Activated T-cell treated with anti-CD3 and anti-CD28 coated beads, Interleukin-2, amount 50 U/mL, for 72 hours (primary cell): Measurements from ENCODE around the gene DPH5. TPM values are rescaled to one million over a fixed set of nuclear protein-coding genes. Genes with fewer than 3 reads are reported as not detected.
A peak's percentile ranks its signal among the peaks of the same experiment; 100 is the strongest.

ENCODE experiments used
- ATAC-seq, 2 donors: fragments of 150-1000 bp; cut with Tn5 transposase; replicated peaks in 1 of 2; 2 replicates each; pipeline ENCODE4 v1.10.0; 2021; ENCODE audit warnings: moderate library complexity in 2 of 2, mild to moderate bottlenecking in 1 of 2
- DNase-seq, 2 donors: peaks; one replicate each; pipeline ENCODE4 v3.0.0; 2021 to 2022; ENCODE audit warnings: mixed read lengths in 1 of 2
- H3K27ac Mint-ChIP-seq: one replicate; pipeline ENCODE4 v1.8.0; 2022; ENCODE audit warnings: mild to moderate bottlenecking, moderate library complexity, mixed read lengths
- H3K27me3 Mint-ChIP-seq: one replicate; pipeline ENCODE4 v1.8.0; 2022; ENCODE audit warnings: low read depth, mixed read lengths
- H3K36me3 Mint-ChIP-seq, 2 donors: one replicate each; pipeline ENCODE4 v1.8.0; 2022; ENCODE audit warnings: mixed read lengths in 2 of 2, mild to moderate bottlenecking in 1 of 2; ENCODE audit not compliant: insufficient read depth in 2 of 2
- H3K4me1 Mint-ChIP-seq: one replicate; pipeline ENCODE4 v1.8.0; 2022; ENCODE audit warnings: low read depth, mixed read lengths
- H3K4me3 Mint-ChIP-seq, 2 donors: one replicate each; pipeline ENCODE4 v1.8.0; 2022; ENCODE audit warnings: mild to moderate bottlenecking in 2 of 2, mixed read lengths in 2 of 2, moderate library complexity in 2 of 2
- H3K9me3 Mint-ChIP-seq, 2 donors: one replicate each; pipeline ENCODE4 v1.8.0; 2022; ENCODE audit warnings: mixed read lengths in 2 of 2
- total RNA-seq, 2 donors: library from RNA; stranded (reverse); gene quantifications; one replicate each; pipeline ENCODE4 v1.2.3, GENCODE V29; 2022

DPH5 gene
- total RNA-seq, 2 donors from 2014 or later, result 50.2 to 64.2 TPM

DNA sequence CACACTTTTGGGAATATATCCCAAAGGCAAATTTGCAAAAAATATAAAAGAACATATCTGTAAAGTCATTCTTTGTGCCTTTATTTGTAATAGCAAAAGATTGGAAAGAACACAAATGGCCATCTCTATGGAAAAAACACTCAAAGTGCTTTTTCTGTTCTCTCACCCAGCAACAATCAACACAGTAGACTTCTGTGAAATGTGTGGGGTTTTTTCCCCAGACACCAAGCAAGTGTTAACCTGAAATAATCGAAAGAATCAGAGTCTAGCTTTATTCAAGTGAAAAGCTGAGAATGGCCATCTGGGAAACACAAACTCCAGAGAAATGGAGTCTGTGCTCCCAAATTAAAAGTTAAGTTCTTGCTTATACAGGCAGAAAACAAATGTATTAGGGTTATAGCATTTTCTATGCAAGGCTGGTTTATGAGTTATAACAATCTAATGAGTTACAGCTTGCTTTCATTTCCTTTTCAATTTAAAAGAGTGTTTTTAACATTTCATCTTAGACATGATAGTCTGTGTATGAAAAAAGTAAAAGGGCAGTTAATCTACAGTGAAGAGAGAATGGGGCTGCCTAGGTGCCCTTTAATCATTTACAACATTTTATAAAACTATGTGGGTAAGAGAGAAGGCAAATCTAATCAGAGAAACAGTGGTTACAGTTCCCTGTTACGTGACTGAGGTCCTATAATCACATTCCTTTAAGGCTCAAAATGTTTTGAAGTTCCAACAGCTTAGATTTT lies 83.1 kb downstream of the DPH5 start:
- H3K36me3 Mint-ChIP-seq, result peaks cover 45 to 71% of the 10 kb centered on the region in 2 donors
- H3K9me3 Mint-ChIP-seq, result peaks cover 7 to 13% of the 10 kb centered on the region in 2 donors
- peak overlapping the region; percentile 93 for H3K27ac Mint-ChIP-seq
- H3K27me3 Mint-ChIP-seq, result no peaks in the 10 kb centered on the region
- no peak for ATAC-seq
- no peak for DNase-seq
- peaks cover 39% of the 10 kb centered on the region for H3K4me1 Mint-ChIP-seq
- H3K4me3 Mint-ChIP-seq, result peak overlapping the region; percentile 33 to 66

DNA sequence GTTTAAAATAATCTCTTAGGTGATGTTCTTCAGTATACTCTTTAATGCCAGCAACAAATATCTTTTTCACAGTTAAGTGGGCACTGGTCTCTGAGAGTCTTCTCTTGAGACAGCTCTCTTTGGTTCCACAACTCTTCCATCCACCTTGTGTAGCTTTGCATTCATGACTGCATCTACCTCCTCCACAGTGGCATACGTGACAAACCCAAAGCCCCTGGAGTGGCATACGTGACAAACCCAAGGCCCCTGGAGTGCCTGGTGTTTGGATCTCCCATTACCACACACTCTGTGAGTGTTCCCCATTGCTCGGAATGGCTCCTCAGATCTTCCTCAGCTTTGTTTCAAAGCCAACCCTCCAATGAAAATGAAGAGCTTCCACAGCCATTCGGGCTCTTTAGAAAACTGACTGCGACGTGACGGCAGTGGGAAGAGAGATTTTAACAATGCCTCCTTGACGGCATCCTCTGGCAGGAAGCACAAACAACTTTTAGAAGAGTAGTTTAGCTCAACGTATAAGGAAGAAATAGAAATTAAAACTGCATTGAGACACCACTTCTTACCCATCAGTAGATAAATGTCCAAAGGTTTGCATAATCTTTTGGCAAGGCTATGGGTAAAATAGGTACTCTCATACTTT lies 83.9 kb downstream of the DPH5 start:
- H3K27me3 Mint-ChIP-seq, result no peaks in the 10 kb centered on the region
- H3K27ac Mint-ChIP-seq, result peak overlapping the region; percentile 93
- H3K4me1 Mint-ChIP-seq, result peaks cover 32% of the 10 kb centered on the region
- H3K36me3 Mint-ChIP-seq, result peaks cover 40 to 66% of the 10 kb centered on the region in 2 donors
- DNase-seq (no peak), ATAC-seq (no peak)
- H3K4me3 Mint-ChIP-seq, result peak overlapping the region; percentile 33 to 66
- H3K9me3 Mint-ChIP-seq, result peaks cover 1 to 7% of the 10 kb centered on the region in 2 donors

DNA sequence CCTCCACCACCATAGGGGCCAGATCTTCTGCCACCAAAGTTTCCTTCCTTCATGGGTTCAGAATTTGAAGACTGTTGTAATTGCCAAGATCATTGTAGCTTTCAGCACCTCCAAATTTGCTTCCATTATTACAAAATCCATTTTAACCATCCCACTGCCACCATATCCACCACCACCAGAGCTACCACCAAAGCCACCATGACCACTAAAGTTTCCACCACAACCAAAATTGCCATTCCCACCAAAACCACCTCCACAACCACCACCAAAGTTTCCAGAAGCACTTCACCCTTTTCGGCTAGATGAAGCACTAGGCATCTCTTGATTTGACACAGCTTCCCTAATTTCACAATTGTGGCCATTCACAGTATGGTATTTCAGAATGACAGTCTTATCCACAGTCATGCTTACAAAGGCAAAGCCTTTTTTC lies 84.5 kb downstream of the DPH5 start:
- no peaks in the 10 kb centered on the region for H3K27me3 Mint-ChIP-seq

More for the DNA sequence above, 84.5 kb downstream of the DPH5 start:
- peaks cover 0 to 4% of the 10 kb centered on the region in 2 donors for H3K9me3 Mint-ChIP-seq
- peak overlapping the region; percentile 93 for H3K27ac Mint-ChIP-seq
- DNase-seq (peak; percentile 53 to 65), ATAC-seq (peak; percentile 92 to 93)
- peaks cover 38 to 64% of the 10 kb centered on the region in 2 donors for H3K36me3 Mint-ChIP-seq
- peak overlapping the region; percentile 33 to 66 for H3K4me3 Mint-ChIP-seq
- peaks cover 36% of the 10 kb centered on the region for H3K4me1 Mint-ChIP-seq

Other genes with a start within 250 kb of the DPH5 start
- gene EXTL2, start 130.9 kb downstream of the DPH5 start, total RNA-seq, result 1 to 10 TPM; 4.0 to 4.9 TPM
- 10 to 100 TPM; 39.3 to 48.7 TPM for gene SLC30A7, start 129.7 kb downstream of the DPH5 start, total RNA-seq
- gene S1PR1, start 211.2 kb upstream of the DPH5 start, total RNA-seq, result 100 to 1,000 TPM; 135 to 157 TPM